ENCODE data around the gene STX4. TPM values are rescaled to one million over a fixed set of nuclear protein-coding genes. Genes with fewer than 3 reads are reported as not detected.

Gene STX4
- total RNA-seq, 4 donors from 2014 or later: 14.9 to 24.3 (median 21.4) TPM

DNA sequence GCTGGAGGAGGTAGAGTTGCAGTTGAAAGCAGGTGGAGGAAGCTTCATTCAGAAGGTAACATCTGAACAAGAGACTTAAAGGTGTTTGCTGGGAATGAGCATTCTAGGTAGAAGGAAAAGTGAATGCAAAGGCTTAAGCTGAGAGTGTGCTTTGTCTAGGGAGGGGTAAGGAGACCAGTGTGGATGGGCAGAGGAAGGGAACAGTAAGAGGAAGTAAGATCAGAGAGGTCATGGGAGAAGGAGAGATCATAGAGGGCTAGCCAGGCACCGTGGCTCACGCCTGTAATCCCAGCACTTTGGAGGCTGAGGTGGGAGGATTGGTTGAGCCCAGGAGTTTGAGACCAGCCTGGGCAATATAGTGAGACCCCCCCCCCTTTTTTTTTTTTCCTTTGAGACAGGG lies 3.3 kb downstream of the STX4 start:
- intact Hi-C loops (cut with DNase I; ENCODE audit: low total_unique reads) (no loop called here), in situ Hi-C loops (cut with MboI; ENCODE audit: low sequenced_read_pairs in 4 of 4) (no loop called here)
- H3K36me3 ChIP-seq: peaks cover 0 to 68% of the 10 kb centered on the region in 2 donors
- H3K9me3 ChIP-seq: no peaks in the 10 kb centered on the region
- no peak overlapping the region for H3K4me3 ChIP-seq
- H3K4me1 ChIP-seq: peaks cover 8 to 14% of the 10 kb centered on the region in 2 donors
- no peaks in the 10 kb centered on the region for H3K27me3 ChIP-seq
- ATAC-seq (no peak), DNase-seq (no peak)
- no peak for TF ChIP-seq POLR2A (IDR thresholded peaks at IDR 0.05)
- TF ChIP-seq, protein P1, sequence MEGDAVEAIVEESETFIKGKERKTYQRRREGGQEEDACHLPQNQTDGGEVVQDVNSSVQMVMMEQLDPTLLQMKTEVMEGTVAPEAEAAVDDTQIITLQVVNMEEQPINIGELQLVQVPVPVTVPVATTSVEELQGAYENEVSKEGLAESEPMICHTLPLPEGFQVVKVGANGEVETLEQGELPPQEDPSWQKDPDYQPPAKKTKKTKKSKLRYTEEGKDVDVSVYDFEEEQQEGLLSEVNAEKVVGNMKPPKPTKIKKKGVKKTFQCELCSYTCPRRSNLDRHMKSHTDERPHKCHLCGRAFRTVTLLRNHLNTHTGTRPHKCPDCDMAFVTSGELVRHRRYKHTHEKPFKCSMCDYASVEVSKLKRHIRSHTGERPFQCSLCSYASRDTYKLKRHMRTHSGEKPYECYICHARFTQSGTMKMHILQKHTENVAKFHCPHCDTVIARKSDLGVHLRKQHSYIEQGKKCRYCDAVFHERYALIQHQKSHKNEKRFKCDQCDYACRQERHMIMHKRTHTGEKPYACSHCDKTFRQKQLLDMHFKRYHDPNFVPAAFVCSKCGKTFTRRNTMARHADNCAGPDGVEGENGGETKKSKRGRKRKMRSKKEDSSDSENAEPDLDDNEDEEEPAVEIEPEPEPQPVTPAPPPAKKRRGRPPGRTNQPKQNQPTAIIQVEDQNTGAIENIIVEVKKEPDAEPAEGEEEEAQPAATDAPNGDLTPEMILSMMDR (IDR thresholded peaks at IDR 0.05 in 4 of 5, conservative IDR thresholded peaks at IDR 0.05 in 1 of 5): no peak
- no peak overlapping the region for H3K27ac ChIP-seq

GRCh38 chr16:31038993-31039392 lies 5.6 kb downstream of the STX4 start:
- intact Hi-C loops (cut with DNase I; ENCODE audit: low total_unique reads) (no loop called here), in situ Hi-C loops (cut with MboI; ENCODE audit: low sequenced_read_pairs in 4 of 4) (no loop called here)
- no peak for TF ChIP-seq POLR2A (IDR thresholded peaks at IDR 0.05)
- TF ChIP-seq, protein P1 (IDR thresholded peaks at IDR 0.05 in 4 of 5, conservative IDR thresholded peaks at IDR 0.05 in 1 of 5): no peak
- no peaks in the 10 kb centered on the region for H3K27me3 ChIP-seq
- H3K4me1 ChIP-seq: peaks cover 8 to 11% of the 10 kb centered on the region in 2 donors
- no peak for DNase-seq
- H3K9me3 ChIP-seq: no peaks in the 10 kb centered on the region
- peaks cover 0 to 87% of the 10 kb centered on the region in 2 donors for H3K36me3 ChIP-seq
- no peak overlapping the region for H3K4me3 ChIP-seq
- ATAC-seq: no peak
- no peak overlapping the region for H3K27ac ChIP-seq

- H3K27ac ChIP-seq: no peak overlapping the region
- no peaks in the 10 kb centered on the region for H3K4me1 ChIP-seq
- H3K9me3 ChIP-seq: no peaks in the 10 kb centered on the region
- TF ChIP-seq, protein P1 (IDR thresholded peaks at IDR 0.05 in 4 of 5, conservative IDR thresholded peaks at IDR 0.05 in 1 of 5): no peak
- no peak for TF ChIP-seq POLR2A (IDR thresholded peaks at IDR 0.05)
- H3K4me3 ChIP-seq: no peak overlapping the region
- DNase-seq (no peak), ATAC-seq (no peak)
- no peaks in the 10 kb centered on the region for H3K27me3 ChIP-seq
- peaks cover 0 to 55% of the 10 kb centered on the region in 2 donors for H3K36me3 ChIP-seq
- intact Hi-C loops (cut with DNase I; ENCODE audit: low total_unique reads) (no loop called here), in situ Hi-C loops (cut with MboI; ENCODE audit: low sequenced_read_pairs in 4 of 4) (no loop called here)
Measured at GRCh38 chr16:31042866-31043265, 9.5 kb downstream of the STX4 start.

- in situ Hi-C loops (cut with MboI; ENCODE audit: low sequenced_read_pairs in 4 of 4) (no loop called here), intact Hi-C loops (cut with DNase I; ENCODE audit: low total_unique reads) (no loop called here)
- Histone ChIP-seq H3K36me3 (peaks cover 0 to 50% of the 10 kb centered on the region in 2 donors), H3K4me3 (no peak overlapping the region), H3K27ac (no peak overlapping the region), H3K4me1 (no peaks in the 10 kb centered on the region), H3K9me3 (no peaks in the 10 kb centered on the region), H3K27me3 (no peaks in the 10 kb centered on the region)
- ATAC-seq: no peak
- TF ChIP-seq POLR2A (IDR thresholded peaks at IDR 0.05): no peak
- TF ChIP-seq, protein P1 (IDR thresholded peaks at IDR 0.05 in 4 of 5, conservative IDR thresholded peaks at IDR 0.05 in 1 of 5): no peak
- DNase-seq: no peak
Measured at GRCh38 chr16:31043352-31043751, 10.0 kb downstream of the STX4 start.

DNA sequence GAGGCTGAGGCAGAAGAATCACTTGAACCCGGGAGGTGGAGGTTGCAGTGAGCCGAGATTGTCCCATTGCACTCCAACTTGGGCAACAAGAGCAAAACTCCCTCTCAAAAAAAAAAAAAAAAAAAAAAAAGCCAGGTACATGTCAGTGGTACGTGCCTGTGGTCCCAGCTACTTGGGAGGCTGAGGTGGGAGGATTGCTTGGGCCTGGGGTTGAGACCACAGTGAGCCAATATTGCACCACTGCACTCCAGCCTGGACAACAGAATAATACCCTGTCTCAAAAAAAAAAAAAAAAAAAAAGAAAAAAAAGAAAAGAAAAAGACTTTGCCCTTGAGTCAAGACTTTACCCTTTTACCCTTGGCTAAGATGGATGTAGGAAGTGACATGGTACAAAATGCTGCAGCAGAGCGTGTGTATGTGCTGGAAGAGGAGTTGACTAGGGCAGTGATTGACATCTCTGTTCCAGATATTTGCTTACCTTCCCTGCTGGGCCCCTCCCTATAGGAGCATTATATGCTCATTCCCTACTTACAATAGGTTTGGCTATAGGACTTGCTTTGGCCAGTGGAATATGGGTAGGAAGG lies 10.6 kb downstream of the STX4 start:
- Histone ChIP-seq H3K4me1 (no peaks in the 10 kb centered on the region), H3K4me3 (no peak overlapping the region), H3K27ac (no peak overlapping the region), H3K9me3 (no peaks in the 10 kb centered on the region), H3K36me3 (peaks cover 0 to 43% of the 10 kb centered on the region in 2 donors), H3K27me3 (no peaks in the 10 kb centered on the region)
- intact Hi-C loops (cut with DNase I; ENCODE audit: low total_unique reads) (no loop called here), in situ Hi-C loops (cut with MboI; ENCODE audit: low sequenced_read_pairs in 4 of 4) (no loop called here)
- TF ChIP-seq POLR2A (IDR thresholded peaks at IDR 0.05): no peak
- TF ChIP-seq, protein P1 (IDR thresholded peaks at IDR 0.05 in 4 of 5, conservative IDR thresholded peaks at IDR 0.05 in 1 of 5): no peak
- ATAC-seq (no peak), DNase-seq (no peak)
